ENCODE data around the gene CHKB. TPM values are rescaled to one million over a fixed set of nuclear protein-coding genes. Genes with fewer than 3 reads are reported as not detected.
"Not testable (repeated sequence)": the region's sequence is repeated elsewhere in the genome, so short reads cannot be mapped to it uniquely, and the experiment has no call there.

CHKB gene
- polyA plus RNA-seq, 1 donor: 106 TPM

GRCh38 chr22:50612168-50612527 is 29.5 kb upstream of the CHKB start:
- no CpG with 5 or more reads among the region's 6 CpGs for WGBS (ENCODE audit: insufficient coverage, low lambda C conversion rate)

DNA sequence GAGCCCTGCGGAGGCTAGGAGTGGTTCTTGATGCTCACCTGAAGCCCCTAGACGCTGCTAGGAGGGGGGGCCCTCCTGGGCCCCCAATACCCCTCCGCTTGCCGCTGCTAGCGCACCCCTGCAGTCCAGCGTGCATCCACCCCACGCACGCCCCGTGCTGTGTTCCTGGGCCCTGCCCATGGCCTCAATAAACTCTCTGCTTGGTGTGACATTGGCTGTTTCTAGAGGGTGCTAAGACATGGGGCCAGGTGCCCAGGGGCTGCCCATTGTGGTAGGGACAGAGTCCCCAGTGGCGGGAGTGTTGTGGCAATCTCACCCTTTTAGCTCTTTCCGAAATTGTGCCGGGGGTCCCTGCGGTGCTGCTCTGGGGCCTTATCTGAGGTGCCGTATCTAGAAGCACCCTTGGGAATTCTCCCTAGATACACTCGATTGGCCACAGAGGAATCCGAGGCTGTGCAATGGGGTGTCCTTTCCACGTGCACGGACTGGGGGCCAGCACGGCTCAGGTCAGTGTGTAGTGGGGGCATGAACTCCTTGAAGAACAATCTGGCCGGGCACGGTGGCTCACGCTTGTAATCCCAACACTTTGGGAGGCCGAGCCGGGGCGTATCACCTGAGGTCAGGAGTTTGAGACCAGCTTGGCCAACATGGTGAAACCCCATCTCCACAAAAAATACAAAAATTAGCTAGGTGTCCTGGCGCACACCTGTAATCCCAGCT is 28.9 kb upstream of the CHKB start:
- Histone ChIP-seq H3K4me3 (ENCODE audit: low read length) (no peak overlapping the region), H3K4me1 (ENCODE audit: control insufficient read depth, insufficient read depth, low read length) (peaks cover 5% of the 10 kb centered on the region), H3K9me3 (ENCODE audit: control insufficient read depth, low read depth, low read length) (no peaks in the 10 kb centered on the region), H3K27ac (ENCODE audit: low read length) (no peak overlapping the region), H3K36me3 (ENCODE audit: control insufficient read depth, insufficient read depth, low read length) (no peaks in the 10 kb centered on the region), H3K27me3 (ENCODE audit: control insufficient read depth, insufficient read depth, low read length) (peaks cover 27% of the 10 kb centered on the region)
- DNase-seq: no peak
- WGBS (ENCODE audit: insufficient coverage, low lambda C conversion rate): no CpG with 5 or more reads among the region's 26 CpGs

More at GRCh38 chr22:50612168-50612527, 29.5 kb upstream of the CHKB start:
- Histone ChIP-seq H3K27ac (ENCODE audit: low read length) (no peak overlapping the region), H3K4me1 (ENCODE audit: control insufficient read depth, insufficient read depth, low read length) (peaks cover 5% of the 10 kb centered on the region), H3K27me3 (ENCODE audit: control insufficient read depth, insufficient read depth, low read length) (peaks cover 27% of the 10 kb centered on the region), H3K9me3 (ENCODE audit: control insufficient read depth, low read depth, low read length) (no peaks in the 10 kb centered on the region), H3K36me3 (ENCODE audit: control insufficient read depth, insufficient read depth, low read length) (no peaks in the 10 kb centered on the region), H3K4me3 (ENCODE audit: low read length) (no peak overlapping the region)
- DNase-seq: no peak

- DNase-seq: no peak
- Histone ChIP-seq H3K27me3 (ENCODE audit: control insufficient read depth, insufficient read depth, low read length) (peaks cover 36% of the 10 kb centered on the region), H3K27ac (ENCODE audit: low read length) (no peak overlapping the region)
These were observed 27.9 kb upstream of the CHKB start for GRCh38 chr22:50610581-50610980.

GRCh38 chr22:50610041-50610451 is 27.4 kb upstream of the CHKB start:
- H3K4me3 ChIP-seq (ENCODE audit: low read length): no peak overlapping the region
- H3K9me3 ChIP-seq (ENCODE audit: control insufficient read depth, low read depth, low read length): no peaks in the 10 kb centered on the region
- no peak overlapping the region for H3K27ac ChIP-seq (ENCODE audit: low read length)
- peaks cover 42% of the 10 kb centered on the region for H3K27me3 ChIP-seq (ENCODE audit: control insufficient read depth, insufficient read depth, low read length)
- H3K36me3 ChIP-seq (ENCODE audit: control insufficient read depth, insufficient read depth, low read length): no peaks in the 10 kb centered on the region
- no peak for DNase-seq
- peaks cover 5% of the 10 kb centered on the region for H3K4me1 ChIP-seq (ENCODE audit: control insufficient read depth, insufficient read depth, low read length)
- no CpG with 5 or more reads among the region's 11 CpGs for WGBS (ENCODE audit: insufficient coverage, low lambda C conversion rate)

More at GRCh38 chr22:50610581-50610980, 27.9 kb upstream of the CHKB start:
- Histone ChIP-seq H3K4me1 (ENCODE audit: control insufficient read depth, insufficient read depth, low read length) (peaks cover 5% of the 10 kb centered on the region), H3K36me3 (ENCODE audit: control insufficient read depth, insufficient read depth, low read length) (no peaks in the 10 kb centered on the region), H3K9me3 (ENCODE audit: control insufficient read depth, low read depth, low read length) (no peaks in the 10 kb centered on the region), H3K4me3 (ENCODE audit: low read length) (no peak overlapping the region)
- WGBS (ENCODE audit: insufficient coverage, low lambda C conversion rate): 83% methylated on average over 1 of the region's 17 CpGs

DNA sequence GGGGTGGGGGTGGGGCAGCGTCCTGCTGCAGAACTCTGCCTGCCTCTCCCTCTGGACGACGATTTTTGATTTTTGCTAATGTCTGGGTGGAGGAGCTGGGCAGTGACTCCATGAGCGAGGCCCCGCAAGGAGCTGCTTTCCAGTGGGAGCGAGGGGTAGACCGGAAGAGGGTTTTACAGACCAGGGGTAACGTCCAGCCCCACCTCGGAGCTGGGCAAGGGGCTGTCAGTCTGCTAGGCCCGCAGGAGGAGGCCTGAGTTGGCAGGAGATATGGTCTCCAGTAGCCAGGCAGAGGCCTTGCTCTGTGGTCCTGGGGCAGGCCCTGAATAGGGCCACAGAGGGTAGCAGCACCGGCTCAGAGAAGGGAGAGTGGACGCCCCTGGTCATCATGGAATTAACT is 26.9 kb upstream of the CHKB start:
- peaks cover 46% of the 10 kb centered on the region for H3K27me3 ChIP-seq (ENCODE audit: control insufficient read depth, insufficient read depth, low read length)
- no CpG with 5 or more reads among the region's 12 CpGs for WGBS (ENCODE audit: insufficient coverage, low lambda C conversion rate)
- no peaks in the 10 kb centered on the region for H3K36me3 ChIP-seq (ENCODE audit: control insufficient read depth, insufficient read depth, low read length)
- no peak overlapping the region for H3K4me3 ChIP-seq (ENCODE audit: low read length)
- H3K27ac ChIP-seq (ENCODE audit: low read length): no peak overlapping the region
- peaks cover 5% of the 10 kb centered on the region for H3K4me1 ChIP-seq (ENCODE audit: control insufficient read depth, insufficient read depth, low read length)
- H3K9me3 ChIP-seq (ENCODE audit: control insufficient read depth, low read depth, low read length): no peaks in the 10 kb centered on the region
- no peak for DNase-seq

GRCh38 chr22:50608996-50609395 is 26.3 kb upstream of the CHKB start:
- Histone ChIP-seq H3K4me3 (ENCODE audit: low read length) (no peak overlapping the region), H3K4me1 (ENCODE audit: control insufficient read depth, insufficient read depth, low read length) (peaks cover 5% of the 10 kb centered on the region), H3K27ac (ENCODE audit: low read length) (no peak overlapping the region), H3K9me3 (ENCODE audit: control insufficient read depth, low read depth, low read length) (no peaks in the 10 kb centered on the region), H3K36me3 (ENCODE audit: control insufficient read depth, insufficient read depth, low read length) (no peaks in the 10 kb centered on the region), H3K27me3 (ENCODE audit: control insufficient read depth, insufficient read depth, low read length) (peaks cover 49% of the 10 kb centered on the region)
- DNase-seq: no peak
- no CpG with 5 or more reads among the region's 10 CpGs for WGBS (ENCODE audit: insufficient coverage, low lambda C conversion rate)

DNA sequence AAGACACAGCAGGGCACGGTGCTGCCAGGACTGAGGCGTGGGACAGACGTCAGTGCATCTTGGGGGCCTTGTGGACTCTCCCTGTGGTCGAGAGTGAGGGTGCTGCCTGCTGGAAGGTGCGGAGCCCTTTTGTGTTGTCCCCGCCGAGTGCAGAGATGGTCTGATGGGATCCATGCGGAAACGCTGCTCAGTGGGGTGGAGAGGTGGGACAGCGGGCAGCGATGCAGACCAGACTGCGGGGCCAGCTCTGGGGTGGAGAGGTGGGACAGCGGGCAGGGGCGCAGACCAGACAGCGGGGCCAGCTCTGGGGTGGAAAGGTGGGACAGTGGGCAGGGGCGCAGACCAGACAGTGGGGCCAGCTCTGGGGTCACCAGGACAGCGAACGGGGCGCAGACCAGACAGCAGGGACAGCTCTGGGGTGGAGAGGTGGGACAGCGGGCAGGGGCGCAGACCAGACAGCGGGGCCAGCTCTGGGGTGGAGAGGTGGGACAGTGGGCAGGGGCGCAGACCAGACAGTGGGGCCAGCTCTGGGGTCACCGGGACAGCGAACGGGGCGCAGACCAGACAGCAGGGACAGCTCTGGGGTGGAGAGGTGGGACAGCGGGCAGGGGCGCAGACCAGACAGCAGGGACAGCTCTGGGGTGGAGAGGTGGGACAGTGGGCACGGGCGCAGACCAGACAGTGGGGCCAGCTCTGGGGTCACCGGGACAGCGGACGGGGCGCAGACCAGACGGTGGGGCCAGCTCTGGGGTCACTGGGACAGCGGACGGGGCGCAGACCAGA is 25.6 kb upstream of the CHKB start:
- DNase-seq; H3K27ac ChIP-seq (ENCODE audit: low read length); H3K36me3 ChIP-seq (ENCODE audit: control insufficient read depth, insufficient read depth, low read length); H3K4me1 ChIP-seq (ENCODE audit: control insufficient read depth, insufficient read depth, low read length); H3K4me3 ChIP-seq (ENCODE audit: low read length); H3K9me3 ChIP-seq (ENCODE audit: control insufficient read depth, low read depth, low read length): not testable (repeated sequence)
- WGBS (ENCODE audit: insufficient coverage, low lambda C conversion rate): no CpG with 5 or more reads among the region's 39 CpGs
- H3K27me3 ChIP-seq (ENCODE audit: control insufficient read depth, insufficient read depth, low read length): peaks cover 57% of the 10 kb centered on the region

- H3K4me1 ChIP-seq (ENCODE audit: control insufficient read depth, insufficient read depth, low read length): peaks cover 5% of the 10 kb centered on the region
- DNase-seq: no peak
- no peak overlapping the region for H3K4me3 ChIP-seq (ENCODE audit: low read length)
- no CpG with 5 or more reads among the region's 6 CpGs for WGBS (ENCODE audit: insufficient coverage, low lambda C conversion rate)
- no peak overlapping the region for H3K27ac ChIP-seq (ENCODE audit: low read length)
- H3K9me3 ChIP-seq (ENCODE audit: control insufficient read depth, low read depth, low read length): no peaks in the 10 kb centered on the region
- peaks cover 63% of the 10 kb centered on the region for H3K27me3 ChIP-seq (ENCODE audit: control insufficient read depth, insufficient read depth, low read length)
- H3K36me3 ChIP-seq (ENCODE audit: control insufficient read depth, insufficient read depth, low read length): no peaks in the 10 kb centered on the region
These were observed 25.0 kb upstream of the CHKB start for GRCh38 chr22:50607659-50608020.

DNA sequence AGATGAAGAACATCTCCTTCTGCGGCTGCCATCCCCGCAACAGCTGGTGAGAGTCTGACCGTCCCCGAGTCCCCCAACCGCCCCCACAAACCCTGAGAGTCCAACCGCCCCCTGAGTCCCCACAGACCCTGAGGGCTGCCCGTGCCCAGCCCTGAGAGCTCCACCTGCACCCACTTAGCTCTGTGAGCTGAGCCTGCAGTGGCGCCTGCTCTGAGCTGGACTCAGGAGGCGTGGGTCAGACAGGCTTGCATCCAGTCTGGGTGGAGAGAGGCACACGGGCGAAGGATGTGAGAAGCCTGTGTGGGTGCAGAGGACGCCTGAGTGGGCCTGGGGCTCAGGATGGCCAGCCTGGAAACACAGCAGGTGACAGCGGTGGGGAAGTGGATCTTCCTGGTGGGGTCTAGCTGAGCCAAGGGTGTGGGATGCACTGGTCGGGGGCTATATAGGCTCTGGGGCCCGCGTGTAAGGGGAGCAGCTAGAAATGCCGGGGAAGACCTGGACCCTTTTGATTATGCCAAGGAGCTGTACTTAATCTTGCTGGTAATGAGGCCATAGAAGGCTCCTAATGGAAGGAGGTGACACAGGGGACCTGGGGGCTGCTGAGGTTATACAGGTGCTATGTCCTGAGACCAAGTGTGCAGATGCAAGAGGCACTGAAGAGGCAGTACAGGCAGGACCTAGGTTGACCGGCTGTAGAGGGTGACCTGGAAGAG is 24.5 kb upstream of the CHKB start:
- Histone ChIP-seq H3K27ac (ENCODE audit: low read length) (no peak overlapping the region), H3K27me3 (ENCODE audit: control insufficient read depth, insufficient read depth, low read length) (peaks cover 68% of the 10 kb centered on the region), H3K4me3 (ENCODE audit: low read length) (no peak overlapping the region), H3K36me3 (ENCODE audit: control insufficient read depth, insufficient read depth, low read length) (no peaks in the 10 kb centered on the region), H3K9me3 (ENCODE audit: control insufficient read depth, low read depth, low read length) (no peaks in the 10 kb centered on the region), H3K4me1 (ENCODE audit: control insufficient read depth, insufficient read depth, low read length) (peaks cover under 1% of the 10 kb centered on the region)
- no CpG with 5 or more reads among the region's 18 CpGs for WGBS (ENCODE audit: insufficient coverage, low lambda C conversion rate)
- no peak for DNase-seq

- Histone ChIP-seq H3K27me3 (ENCODE audit: control insufficient read depth, insufficient read depth, low read length) (peaks cover 73% of the 10 kb centered on the region), H3K36me3 (ENCODE audit: control insufficient read depth, insufficient read depth, low read length) (no peaks in the 10 kb centered on the region), H3K4me3 (ENCODE audit: low read length) (no peak overlapping the region), H3K27ac (ENCODE audit: low read length) (no peak overlapping the region), H3K4me1 (ENCODE audit: control insufficient read depth, insufficient read depth, low read length) (no peaks in the 10 kb centered on the region), H3K9me3 (ENCODE audit: control insufficient read depth, low read depth, low read length) (no peaks in the 10 kb centered on the region)
- WGBS (ENCODE audit: insufficient coverage, low lambda C conversion rate): no CpG with 5 or more reads among the region's 19 CpGs
- DNase-seq: no peak
These were observed 23.7 kb upstream of the CHKB start for GRCh38 chr22:50606165-50606945.

All from large intestine (tissue), 3 donors.